ENCODE results near the gene S100A12. TPM values are rescaled to one million over a fixed set of nuclear protein-coding genes. Genes with fewer than 3 reads are reported as not detected.

Gene S100A12
- total RNA-seq, 4 donors from 2014 or later = 2.6 to 3.2 TPM; not detected in 2

DNA sequence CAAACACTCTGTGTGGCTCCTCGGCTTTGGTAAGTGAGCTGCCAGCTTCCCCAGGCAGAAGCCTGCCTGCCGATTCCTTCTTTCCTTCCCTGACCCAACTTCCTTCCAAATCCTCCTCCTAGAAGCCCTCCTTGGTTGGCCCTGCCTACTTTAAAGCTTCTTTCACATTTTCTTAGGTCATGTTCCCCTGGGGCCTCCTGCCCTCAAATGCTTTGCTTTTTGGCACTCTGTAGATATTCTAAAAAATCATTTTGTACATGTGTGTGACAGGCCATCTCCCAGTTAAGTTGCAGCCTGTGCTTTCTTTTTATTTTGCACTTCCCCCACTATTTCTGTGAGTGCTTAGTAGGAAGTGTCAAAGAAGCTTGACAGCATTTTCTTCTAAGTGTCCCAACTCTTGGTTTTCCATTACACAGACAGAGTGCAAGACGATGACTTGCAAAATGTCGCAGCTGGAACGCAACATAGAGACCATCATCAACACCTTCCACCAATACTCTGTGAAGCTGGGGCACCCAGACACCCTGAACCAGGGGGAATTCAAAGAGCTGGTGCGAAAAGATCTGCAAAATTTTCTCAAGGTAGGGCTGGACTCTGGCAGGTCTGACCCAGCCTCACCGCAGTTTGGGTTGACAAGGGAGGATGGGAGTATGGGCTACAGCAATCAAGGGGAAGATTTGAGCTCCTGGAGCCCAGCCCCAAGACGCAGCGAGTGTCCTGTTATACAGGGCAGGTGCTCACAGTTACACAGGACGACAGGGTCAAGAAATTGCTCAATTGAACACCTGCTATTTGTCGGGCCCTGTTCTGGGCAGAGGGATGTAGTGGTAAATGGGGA, 17.3 kb downstream of the S100A12 start, which contains the start of gene S100A9:
Gene S100A9 (plus strand): TSS at position 2 of the 838 bp plus-strand sequence. CDS start 430 bp downstream, at position 432.
- TF ChIP-seq, protein P1, sequence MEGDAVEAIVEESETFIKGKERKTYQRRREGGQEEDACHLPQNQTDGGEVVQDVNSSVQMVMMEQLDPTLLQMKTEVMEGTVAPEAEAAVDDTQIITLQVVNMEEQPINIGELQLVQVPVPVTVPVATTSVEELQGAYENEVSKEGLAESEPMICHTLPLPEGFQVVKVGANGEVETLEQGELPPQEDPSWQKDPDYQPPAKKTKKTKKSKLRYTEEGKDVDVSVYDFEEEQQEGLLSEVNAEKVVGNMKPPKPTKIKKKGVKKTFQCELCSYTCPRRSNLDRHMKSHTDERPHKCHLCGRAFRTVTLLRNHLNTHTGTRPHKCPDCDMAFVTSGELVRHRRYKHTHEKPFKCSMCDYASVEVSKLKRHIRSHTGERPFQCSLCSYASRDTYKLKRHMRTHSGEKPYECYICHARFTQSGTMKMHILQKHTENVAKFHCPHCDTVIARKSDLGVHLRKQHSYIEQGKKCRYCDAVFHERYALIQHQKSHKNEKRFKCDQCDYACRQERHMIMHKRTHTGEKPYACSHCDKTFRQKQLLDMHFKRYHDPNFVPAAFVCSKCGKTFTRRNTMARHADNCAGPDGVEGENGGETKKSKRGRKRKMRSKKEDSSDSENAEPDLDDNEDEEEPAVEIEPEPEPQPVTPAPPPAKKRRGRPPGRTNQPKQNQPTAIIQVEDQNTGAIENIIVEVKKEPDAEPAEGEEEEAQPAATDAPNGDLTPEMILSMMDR (IDR thresholded peaks at IDR 0.05) = no peak
- no peak for TF ChIP-seq POLR2A (IDR thresholded peaks at IDR 0.05)
- H3K27ac ChIP-seq = no peak within 1 kb of the TSS
- no peak within 1 kb of the TSS for H3K4me3 ChIP-seq
- H3K9me3 ChIP-seq = no peaks in the 10 kb centered on the region
- intact Hi-C loops (cut with DNase I; ENCODE audit: low total_unique reads) = no loop called here
- H3K27me3 ChIP-seq = no peaks in the 10 kb centered on the region
- no peaks in the 10 kb centered on the region for H3K4me1 ChIP-seq
- DNase-seq = no peak
- H3K36me3 ChIP-seq = no peaks in the 10 kb centered on the region

DNA sequence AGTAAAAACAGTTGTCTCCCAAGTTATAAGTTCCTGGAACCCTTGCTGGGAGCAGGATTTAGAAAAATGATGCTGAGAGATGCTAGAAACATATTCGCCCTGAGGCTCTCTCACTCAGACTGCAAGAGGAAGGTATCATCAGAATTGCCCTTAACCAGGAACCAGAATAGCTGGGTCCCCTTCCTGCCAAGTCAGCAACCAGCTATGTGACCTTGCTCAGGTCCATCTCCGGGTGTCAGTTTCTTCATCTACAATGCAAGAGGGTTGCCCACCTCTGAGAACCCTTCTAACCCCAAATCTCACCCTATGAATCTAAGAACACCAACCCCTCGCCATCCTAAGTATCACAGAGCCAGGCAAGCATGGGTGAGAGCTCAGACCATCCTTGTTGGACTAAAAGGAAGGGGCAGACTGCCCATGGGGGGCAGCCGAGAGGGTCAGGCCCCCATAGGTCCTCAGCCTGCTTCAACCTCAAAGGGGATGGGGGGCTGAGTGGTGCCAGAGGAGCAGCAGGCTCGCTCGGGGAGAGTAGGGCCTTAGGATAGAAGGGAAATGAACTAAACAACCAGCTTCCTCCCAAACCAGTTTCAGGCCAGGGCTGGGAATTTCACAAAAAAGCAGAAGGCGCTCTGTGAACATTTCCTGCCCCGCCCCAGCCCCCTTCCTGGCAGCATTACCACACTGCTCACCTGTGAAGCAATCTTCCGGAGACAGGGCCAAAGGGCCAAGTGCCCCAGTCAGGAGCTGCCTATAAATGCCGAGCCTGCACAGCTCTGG, 18.2 kb downstream of the S100A12 start:
- Histone ChIP-seq H3K4me3 (no peak overlapping the region), H3K4me1 (no peaks in the 10 kb centered on the region), H3K27ac (no peak overlapping the region), H3K9me3 (no peaks in the 10 kb centered on the region), H3K27me3 (no peaks in the 10 kb centered on the region), H3K36me3 (no peaks in the 10 kb centered on the region)
- peak; percentile 24 to 27 for DNase-seq
- intact Hi-C loops (cut with DNase I; ENCODE audit: low total_unique reads) = no loop called here
- no peak for TF ChIP-seq POLR2A (IDR thresholded peaks at IDR 0.05)
- TF ChIP-seq, protein P1 (IDR thresholded peaks at IDR 0.05) = no peak

DNA sequence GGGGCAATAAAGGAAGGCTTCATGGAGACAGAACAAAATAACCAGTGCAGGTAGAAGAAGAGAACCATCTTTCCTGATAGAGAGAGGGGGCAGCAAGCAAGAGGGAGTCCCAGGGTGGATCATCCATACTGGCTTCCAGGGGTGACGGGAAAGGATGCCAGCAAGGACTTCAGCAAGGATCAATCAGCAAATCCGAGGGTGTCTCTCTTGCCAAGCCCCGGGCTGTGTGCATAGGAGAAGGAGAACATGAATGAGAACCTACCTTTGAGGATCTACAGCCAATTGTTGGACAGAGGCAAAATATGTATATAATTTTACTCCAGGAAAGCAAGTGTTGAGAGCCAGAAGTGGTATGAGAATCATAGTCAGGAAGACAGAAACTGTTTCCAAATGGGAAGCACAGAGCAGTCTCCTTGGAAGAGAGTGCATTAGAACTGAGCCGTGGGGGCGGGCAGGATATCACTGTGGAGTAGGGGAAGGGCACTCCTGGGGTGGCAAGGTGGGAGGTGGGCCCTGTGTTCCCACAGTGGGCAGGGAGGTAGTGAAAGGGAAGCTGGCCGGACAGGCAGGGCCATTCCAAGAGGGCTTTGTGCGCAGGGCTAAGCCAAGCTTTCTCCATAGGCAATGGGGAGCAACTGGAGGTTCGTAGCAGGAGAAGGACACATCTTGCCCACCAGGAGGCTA, 18.9 kb downstream of the S100A12 start:
- Histone ChIP-seq H3K9me3 (no peaks in the 10 kb centered on the region), H3K4me3 (no peak overlapping the region), H3K27ac (no peak overlapping the region), H3K27me3 (peaks cover 0 to 4% of the 10 kb centered on the region in 2 donors), H3K4me1 (no peaks in the 10 kb centered on the region), H3K36me3 (no peaks in the 10 kb centered on the region)
- DNase-seq = no peak
- intact Hi-C loops (cut with DNase I; ENCODE audit: low total_unique reads) = no loop called here
- TF ChIP-seq, protein P1 (IDR thresholded peaks at IDR 0.05) = no peak
- TF ChIP-seq POLR2A (IDR thresholded peaks at IDR 0.05) = no peak

DNA sequence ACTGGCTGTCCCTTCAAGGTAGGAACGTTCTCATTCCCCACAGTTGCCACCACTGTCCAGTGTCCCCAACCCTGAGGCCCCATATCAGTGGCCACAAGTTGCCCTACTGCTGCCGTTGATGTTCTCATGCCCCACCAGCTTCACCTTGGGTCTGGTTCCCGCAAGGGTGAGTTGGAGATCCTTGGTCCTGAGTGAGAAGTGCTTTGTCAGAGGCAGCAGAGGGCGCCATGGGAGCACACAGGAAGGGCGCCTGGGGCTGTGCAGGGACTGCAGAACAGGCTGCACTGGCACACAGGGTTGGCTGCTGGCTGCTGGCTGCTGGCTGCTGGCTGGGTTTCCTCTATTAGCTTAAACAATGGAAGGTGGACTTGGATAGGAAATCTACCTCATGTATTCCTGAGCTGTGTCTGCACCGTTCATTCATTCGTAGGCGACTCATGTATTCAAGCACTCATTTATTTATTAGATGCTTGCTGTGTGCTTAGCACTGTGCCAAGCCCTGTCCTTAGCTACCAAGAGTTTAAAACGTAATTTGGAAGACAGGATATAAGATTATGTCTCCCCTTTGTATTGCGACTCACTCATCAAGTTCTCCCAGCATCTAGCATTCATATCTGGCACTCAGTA, 19.9 kb downstream of the S100A12 start:
- peaks cover 0 to 9% of the 10 kb centered on the region in 2 donors for H3K27me3 ChIP-seq
- DNase-seq = peak in 1 of 2 donors; percentile 25
- no peak overlapping the region for H3K4me3 ChIP-seq
- no peaks in the 10 kb centered on the region for H3K36me3 ChIP-seq
- H3K27ac ChIP-seq = no peak overlapping the region
- intact Hi-C loops (cut with DNase I; ENCODE audit: low total_unique reads) = no loop called here
- TF ChIP-seq POLR2A (IDR thresholded peaks at IDR 0.05) = no peak
- TF ChIP-seq, protein P1 (IDR thresholded peaks at IDR 0.05) = peak in 1 of 4 experiments; percentile 4
- no peaks in the 10 kb centered on the region for H3K4me1 ChIP-seq
- H3K9me3 ChIP-seq = no peaks in the 10 kb centered on the region
